D721Med (cell line): Measurements from ENCODE around the gene UGT3A1.

Experiments
- DNase-seq: peaks from one replicate; pipeline ENCODE4 v3.0.0; 2011; ENCODE audit warnings: low spot score; ENCODE audit not compliant: insufficient read length
- FAIRE-seq: peaks from 2 replicates; lab custom pipeline; 2011; peaks lifted over from hg19 to GRCh38; lab: Jason Lieb, UNC
- CTCF ChIP-seq: IDR thresholded peaks from 2 replicates; pipeline ENCODE4 v1.5.1; 2012; ENCODE audit warnings: mild to moderate bottlenecking, control low read depth; ENCODE audit not compliant: insufficient read depth; ENCODE audit errors: missing control alignments

UGT3A1 gene

GRCh38 chr5:35919191-35919590 is 72.0 kb downstream of the UGT3A1 start:
- no peak for DNase-seq
- no peak for FAIRE-seq
- TF ChIP-seq CTCF = no peak

- TF ChIP-seq CTCF = no peak
- DNase-seq (no peak), FAIRE-seq (no peak)
These were observed 82.4 kb downstream of the UGT3A1 start for GRCh38 chr5:35908814-35909213.

- no peak for FAIRE-seq
- TF ChIP-seq CTCF = no peak
- DNase-seq = no peak
These were observed 83.0 kb downstream of the UGT3A1 start for GRCh38 chr5:35908228-35908627.

- FAIRE-seq = no peak
- no peak for DNase-seq
These were observed 86.6 kb downstream of the UGT3A1 start for GRCh38 chr5:35904443-35905132.

GRCh38 chr5:35903631-35904203 is 87.5 kb downstream of the UGT3A1 start:
- no peak for FAIRE-seq
- TF ChIP-seq CTCF = no peak

More at GRCh38 chr5:35904443-35905132, 86.6 kb downstream of the UGT3A1 start:
- no peak for TF ChIP-seq CTCF

GRCh38 chr5:35902046-35902672 is 89.0 kb downstream of the UGT3A1 start:
- DNase-seq (no peak), FAIRE-seq (no peak)
- TF ChIP-seq CTCF = no peak

More at GRCh38 chr5:35903631-35904203, 87.5 kb downstream of the UGT3A1 start:
- no peak for DNase-seq
